LNCAP (cell line): ENCODE data around the gene NR5A2.

Source experiments
- TF ChIP-seq, protein P1 (sequence below): fragments of 450-650 bp; IDR thresholded peaks from 2 replicates; pipeline ENCODE4 v1.5.1; 2017; ENCODE audit warnings: mild to moderate bottlenecking

NR5A2 gene

DNA sequence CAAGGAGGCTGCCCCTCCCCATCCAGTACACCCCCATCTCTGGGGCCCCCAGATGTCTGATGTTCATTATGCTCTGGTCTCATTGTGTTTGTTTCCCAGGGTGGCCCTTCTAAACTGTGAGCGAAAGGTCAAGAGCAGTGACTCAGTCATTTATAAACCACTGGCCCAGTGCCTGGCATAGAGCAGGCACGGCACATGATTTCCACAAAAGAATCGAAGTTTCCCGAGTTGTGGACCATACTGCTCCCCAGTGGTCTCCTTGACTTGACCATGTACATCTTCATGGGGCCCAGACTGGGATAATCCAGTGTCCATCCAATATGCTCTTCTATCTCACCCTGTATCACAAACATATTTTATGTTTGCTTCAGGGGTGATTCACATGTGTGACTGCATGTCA is 153.3 kb downstream of the NR5A2 start:
- TF ChIP-seq, protein P1, sequence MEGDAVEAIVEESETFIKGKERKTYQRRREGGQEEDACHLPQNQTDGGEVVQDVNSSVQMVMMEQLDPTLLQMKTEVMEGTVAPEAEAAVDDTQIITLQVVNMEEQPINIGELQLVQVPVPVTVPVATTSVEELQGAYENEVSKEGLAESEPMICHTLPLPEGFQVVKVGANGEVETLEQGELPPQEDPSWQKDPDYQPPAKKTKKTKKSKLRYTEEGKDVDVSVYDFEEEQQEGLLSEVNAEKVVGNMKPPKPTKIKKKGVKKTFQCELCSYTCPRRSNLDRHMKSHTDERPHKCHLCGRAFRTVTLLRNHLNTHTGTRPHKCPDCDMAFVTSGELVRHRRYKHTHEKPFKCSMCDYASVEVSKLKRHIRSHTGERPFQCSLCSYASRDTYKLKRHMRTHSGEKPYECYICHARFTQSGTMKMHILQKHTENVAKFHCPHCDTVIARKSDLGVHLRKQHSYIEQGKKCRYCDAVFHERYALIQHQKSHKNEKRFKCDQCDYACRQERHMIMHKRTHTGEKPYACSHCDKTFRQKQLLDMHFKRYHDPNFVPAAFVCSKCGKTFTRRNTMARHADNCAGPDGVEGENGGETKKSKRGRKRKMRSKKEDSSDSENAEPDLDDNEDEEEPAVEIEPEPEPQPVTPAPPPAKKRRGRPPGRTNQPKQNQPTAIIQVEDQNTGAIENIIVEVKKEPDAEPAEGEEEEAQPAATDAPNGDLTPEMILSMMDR: no peak

DNA sequence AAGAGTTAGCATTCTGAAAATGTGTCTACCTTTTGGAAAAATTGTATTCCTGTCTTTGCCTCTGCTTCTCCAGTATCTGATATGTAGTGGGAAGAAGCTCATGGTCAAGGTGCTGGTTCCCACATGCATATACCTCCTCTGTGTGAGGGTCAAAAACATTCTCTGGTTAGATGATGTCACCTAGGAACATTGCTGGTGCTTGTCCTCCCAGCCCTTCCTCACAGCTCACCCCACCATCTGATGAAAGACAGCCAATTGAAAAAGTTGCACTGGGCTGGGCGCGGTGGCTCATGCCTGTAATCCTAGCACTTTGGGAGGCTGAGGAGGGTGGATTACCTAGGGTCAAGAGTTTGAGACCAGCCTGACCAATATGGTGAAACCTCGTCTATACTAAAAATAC is 154.4 kb downstream of the NR5A2 start:
- TF ChIP-seq, protein P1: no peak

DNA sequence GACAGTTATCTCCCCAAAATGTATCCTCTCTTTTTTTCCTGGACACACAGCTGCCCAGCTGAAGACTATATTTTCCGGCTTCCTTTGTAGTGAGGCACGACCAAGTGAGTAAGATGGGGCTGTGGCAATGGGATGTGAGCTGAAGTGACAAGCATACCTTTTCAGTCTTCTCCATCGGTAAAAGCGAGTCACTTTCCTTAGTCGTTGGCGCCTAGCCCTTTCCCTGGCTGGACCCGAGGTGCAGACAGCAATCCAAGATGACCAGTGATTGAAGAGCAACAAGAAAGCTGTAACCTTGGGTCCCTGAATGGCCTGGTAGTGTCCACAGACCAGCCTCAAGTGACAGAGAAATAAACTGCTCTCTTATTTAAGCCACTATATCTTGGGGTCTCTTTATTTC is 155.2 kb downstream of the NR5A2 start:
- TF ChIP-seq, protein P1: no peak

DNA sequence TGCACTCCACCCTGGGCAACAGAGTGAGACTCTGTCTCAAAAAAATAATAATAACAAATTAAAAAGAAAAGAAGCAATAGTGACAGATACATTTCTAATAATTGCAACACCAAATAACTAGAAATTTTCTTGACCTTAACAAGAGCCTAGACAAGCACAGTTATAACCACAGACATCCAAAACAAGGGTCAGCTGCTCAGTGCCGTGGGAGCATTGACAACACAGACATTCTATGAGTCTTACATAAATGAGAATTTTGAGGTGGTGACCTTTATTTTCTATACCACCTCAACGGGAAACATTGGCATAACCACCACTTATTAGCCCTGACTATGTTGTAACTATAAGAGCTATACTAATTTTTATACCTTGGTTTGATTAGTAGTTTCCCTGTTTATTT is 156.1 kb downstream of the NR5A2 start:
- TF ChIP-seq, protein P1: no peak

DNA sequence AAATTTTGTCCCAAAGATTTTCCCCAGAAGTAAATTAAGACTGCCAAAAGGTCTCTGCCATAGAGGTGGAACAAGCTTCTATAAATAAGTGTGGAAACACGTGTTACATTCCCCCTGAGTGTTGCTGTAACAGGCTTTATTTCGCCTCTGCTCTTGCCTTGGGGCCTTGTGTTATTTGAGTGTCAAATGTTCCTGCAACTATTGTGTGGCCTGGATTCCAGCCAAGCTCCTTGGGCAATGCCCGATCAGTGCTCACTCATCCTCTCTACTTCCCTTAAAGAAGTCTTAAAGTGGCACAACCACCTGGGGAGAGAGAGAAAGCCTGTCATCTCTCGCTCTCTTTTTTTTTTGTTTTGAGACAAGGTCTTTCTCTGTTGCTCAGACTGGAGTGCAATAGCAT is 156.7 kb downstream of the NR5A2 start:
- TF ChIP-seq, protein P1: no peak

DNA sequence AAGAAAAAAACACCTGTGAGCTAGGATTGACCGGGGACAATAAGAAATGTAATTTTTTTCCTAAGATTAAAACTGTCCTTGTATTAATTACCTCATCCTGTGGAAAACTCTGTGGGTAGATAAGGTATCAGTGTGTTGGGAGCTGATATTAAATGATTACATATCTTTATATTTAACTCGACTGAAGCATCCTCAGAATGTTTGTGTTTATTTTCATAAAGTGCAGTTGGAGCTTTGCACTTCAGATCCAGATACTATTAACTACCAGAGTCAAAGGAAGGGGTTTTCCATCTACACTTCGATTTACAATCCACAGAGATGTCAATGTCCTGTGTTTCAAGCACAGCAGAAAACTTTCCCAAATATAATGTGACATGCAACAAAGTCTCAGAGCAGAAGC is 164.5 kb downstream of the NR5A2 start:
- TF ChIP-seq, protein P1: no peak

DNA sequence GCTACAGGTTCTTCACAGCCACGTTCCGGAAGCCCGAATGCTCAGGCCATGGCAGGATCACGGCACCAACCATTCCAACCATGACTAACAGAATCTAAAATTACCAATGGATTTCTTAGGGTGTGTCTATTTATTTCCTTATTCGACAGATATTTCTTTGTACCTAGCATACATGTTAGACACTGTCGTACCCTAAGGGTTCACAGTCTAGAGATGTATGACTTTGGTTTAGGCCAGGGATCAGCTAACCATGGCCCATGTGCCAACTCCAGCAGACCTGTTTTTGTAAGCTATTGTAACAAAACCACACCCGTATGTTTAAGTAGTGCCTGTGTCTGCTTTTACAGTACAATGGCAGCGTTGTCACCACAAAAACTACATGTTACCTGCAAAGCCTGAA is 167.0 kb downstream of the NR5A2 start:
- TF ChIP-seq, protein P1: no peak

DNA sequence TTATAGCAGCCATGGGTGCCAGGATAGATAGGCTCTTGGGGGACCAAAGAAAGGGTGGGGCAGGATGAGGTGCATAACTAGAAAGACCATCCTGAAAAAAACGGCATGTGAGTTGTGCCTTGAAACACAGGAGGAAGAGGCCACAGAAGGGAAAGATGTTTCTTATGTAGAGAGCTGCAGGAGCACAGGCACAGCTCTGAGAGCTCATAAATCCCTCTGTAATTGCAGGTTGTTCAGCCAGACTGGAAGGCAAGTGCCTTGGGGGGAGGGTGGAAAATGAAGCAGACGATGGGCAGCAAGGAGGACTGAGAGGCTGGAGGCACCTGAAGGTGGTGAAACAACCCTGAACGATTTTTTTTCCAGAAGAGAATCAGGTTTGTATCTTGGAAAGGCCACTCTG is 170.7 kb downstream of the NR5A2 start:
- TF ChIP-seq, protein P1: no peak
